Duodenal mucosa (tissue), 2 donors: ENCODE data around the gene HIP1.
"Not testable (repeated sequence)": the region's sequence is repeated elsewhere in the genome, so short reads cannot be mapped to it uniquely, and the experiment has no call there.

Source experiments
- H3K27ac ChIP-seq: one replicate; pipeline ENCODE4 v1.7.0; 2013; ENCODE audit warnings: low read depth, low read length
- H3K27me3 ChIP-seq, 2 donors: one replicate each; pipeline ENCODE4 v1.7.0; 2013; ENCODE audit warnings: low read length in 2 of 2, control low read depth in 1 of 2; ENCODE audit not compliant: insufficient read depth in 2 of 2, control insufficient read depth in 1 of 2
- H3K36me3 ChIP-seq, 2 donors: one replicate each; pipeline ENCODE4 v1.7.0; 2013; ENCODE audit warnings: low read length in 2 of 2, control low read depth in 1 of 2; ENCODE audit not compliant: insufficient read depth in 2 of 2, control insufficient read depth in 1 of 2
- H3K4me1 ChIP-seq, 2 donors: one replicate each; pipeline ENCODE4 v1.7.0; 2013; ENCODE audit warnings: low read length in 2 of 2, control low read depth in 1 of 2; ENCODE audit not compliant: insufficient read depth in 2 of 2, control insufficient read depth in 1 of 2
- H3K4me3 ChIP-seq, 2 donors: one replicate each; pipeline ENCODE4 v1.7.0; 2013; ENCODE audit warnings: low read length in 2 of 2, low read depth in 1 of 2
- H3K9ac ChIP-seq, 2 donors: one replicate each; pipeline ENCODE4 v1.7.0; 2013; ENCODE audit warnings: low read length in 2 of 2, low read depth in 1 of 2
- H3K9me3 ChIP-seq, 2 donors: one replicate each; pipeline ENCODE4 v1.7.0; 2013; ENCODE audit warnings: low read length in 2 of 2, control low read depth in 1 of 2; ENCODE audit not compliant: control insufficient read depth in 1 of 2

HIP1 gene

GRCh38 chr7:75584354-75584753 is 154.4 kb downstream of the HIP1 start:
- Histone ChIP-seq H3K4me3 (no peak overlapping the region), H3K4me1 (no peaks in the 10 kb centered on the region), H3K27me3 (no peaks in the 10 kb centered on the region), H3K36me3 (peaks cover 4 to 25% of the 10 kb centered on the region in 2 donors), H3K9ac (no peak overlapping the region), H3K9me3 (no peaks in the 10 kb centered on the region), H3K27ac (no peak overlapping the region)

- Histone ChIP-seq H3K9ac (no peak overlapping the region), H3K27me3 (no peaks in the 10 kb centered on the region), H3K9me3 (no peaks in the 10 kb centered on the region), H3K36me3 (peaks cover 4 to 24% of the 10 kb centered on the region in 2 donors), H3K4me1 (no peaks in the 10 kb centered on the region), H3K27ac (no peak overlapping the region), H3K4me3 (no peak overlapping the region)
Observed at GRCh38 chr7:75583255-75583654, 155.5 kb downstream of the HIP1 start.

- peaks cover 4 to 14% of the 10 kb centered on the region in 2 donors for H3K36me3 ChIP-seq
- no peaks in the 10 kb centered on the region for H3K4me1 ChIP-seq
- no peaks in the 10 kb centered on the region for H3K9me3 ChIP-seq
- H3K27me3 ChIP-seq, result no peaks in the 10 kb centered on the region
- H3K4me3 ChIP-seq, result no peak overlapping the region
- no peak overlapping the region for H3K9ac ChIP-seq
- H3K27ac ChIP-seq, result no peak overlapping the region
Observed at GRCh38 chr7:75579899-75580298, 158.8 kb downstream of the HIP1 start.

- Histone ChIP-seq H3K27me3 (no peaks in the 10 kb centered on the region), H3K4me1 (no peaks in the 10 kb centered on the region), H3K27ac (no peak overlapping the region), H3K36me3 (peaks cover 4 to 19% of the 10 kb centered on the region in 2 donors), H3K9me3 (no peaks in the 10 kb centered on the region), H3K9ac (no peak overlapping the region), H3K4me3 (no peak overlapping the region)
Observed at GRCh38 chr7:75578081-75578480, 160.7 kb downstream of the HIP1 start.

GRCh38 chr7:75575488-75576121 is 163.1 kb downstream of the HIP1 start:
- Histone ChIP-seq H3K9me3 (no peaks in the 10 kb centered on the region), H3K9ac (no peak overlapping the region), H3K36me3 (peaks cover 0 to 18% of the 10 kb centered on the region in 2 donors), H3K27ac (no peak overlapping the region), H3K4me1 (no peaks in the 10 kb centered on the region), H3K4me3 (no peak overlapping the region), H3K27me3 (no peaks in the 10 kb centered on the region)

- peaks cover 0 to 15% of the 10 kb centered on the region in 2 donors for H3K36me3 ChIP-seq
- no peaks in the 10 kb centered on the region for H3K27me3 ChIP-seq
- H3K4me3 ChIP-seq, result no peak overlapping the region
- no peaks in the 10 kb centered on the region for H3K9me3 ChIP-seq
- no peak overlapping the region for H3K9ac ChIP-seq
- H3K4me1 ChIP-seq, result no peaks in the 10 kb centered on the region
- H3K27ac ChIP-seq, result no peak overlapping the region
Observed at GRCh38 chr7:75573477-75574019, 165.2 kb downstream of the HIP1 start.

- Histone ChIP-seq H3K9me3 (no peaks in the 10 kb centered on the region), H3K27me3 (no peaks in the 10 kb centered on the region), H3K9ac (no peak overlapping the region), H3K27ac (no peak overlapping the region), H3K4me1 (no peaks in the 10 kb centered on the region), H3K36me3 (peaks cover 0 to 10% of the 10 kb centered on the region in 2 donors), H3K4me3 (no peak overlapping the region)
Observed at GRCh38 chr7:75572814-75573213, 165.9 kb downstream of the HIP1 start.

- Histone ChIP-seq H3K9ac (no peak overlapping the region), H3K36me3 (peaks cover 0 to 10% of the 10 kb centered on the region in 2 donors), H3K27ac (no peak overlapping the region)
Observed at GRCh38 chr7:75572396-75572795, 166.3 kb downstream of the HIP1 start.

GRCh38 chr7:75571209-75571608 is 167.5 kb downstream of the HIP1 start:
- Histone ChIP-seq H3K4me1 (no peaks in the 10 kb centered on the region), H3K36me3 (peaks cover 0 to 13% of the 10 kb centered on the region in 2 donors), H3K9ac (no peak overlapping the region), H3K4me3 (no peak overlapping the region), H3K9me3 (no peaks in the 10 kb centered on the region), H3K27ac (no peak overlapping the region), H3K27me3 (no peaks in the 10 kb centered on the region)

More at GRCh38 chr7:75572396-75572795, 166.3 kb downstream of the HIP1 start:
- H3K4me3 ChIP-seq, result no peak overlapping the region
- H3K4me1 ChIP-seq, result no peaks in the 10 kb centered on the region
- H3K9me3 ChIP-seq, result no peaks in the 10 kb centered on the region
- no peaks in the 10 kb centered on the region for H3K27me3 ChIP-seq

- H3K27ac ChIP-seq, H3K4me3 ChIP-seq, H3K9ac ChIP-seq, H3K9me3 ChIP-seq, H3K27me3 ChIP-seq, H3K4me1 ChIP-seq: not testable (repeated sequence)
- peaks cover 0 to 13% of the 10 kb centered on the region in 2 donors for H3K36me3 ChIP-seq
Observed at GRCh38 chr7:75569629-75570282, 169.0 kb downstream of the HIP1 start.
